ENCODE results near the gene SETBP1. TPM values are rescaled to one million over a fixed set of nuclear protein-coding genes. Genes with fewer than 3 reads are reported as not detected.

Gene SETBP1
- total RNA-seq, 1 experiment from 2014 or later, result 9.6 TPM

GRCh38 chr18:45024357-45025088, 343.8 kb downstream of the SETBP1 start:
- CTCF ChIA-PET, result interaction anchor here (1.4 kb wide), 1 partner anchor 189 kb away, joined by 4 read pairs; no protein-coding TSS in a partner anchor
- Mint-ChIP-seq H3K4me1 (no peaks in the 10 kb centered on the region), H3K4me3 (no peak overlapping the region), H3K27ac (no peak overlapping the region), H3K36me3 (no peaks in the 10 kb centered on the region), H3K9me3 (no peaks in the 10 kb centered on the region), H3K27me3 (ENCODE audit: low read depth) (no peaks in the 10 kb centered on the region)
- DNase-seq (ENCODE audit: low spot score) (no peak), ATAC-seq (no peak)
- TF ChIP-seq, protein P1, sequence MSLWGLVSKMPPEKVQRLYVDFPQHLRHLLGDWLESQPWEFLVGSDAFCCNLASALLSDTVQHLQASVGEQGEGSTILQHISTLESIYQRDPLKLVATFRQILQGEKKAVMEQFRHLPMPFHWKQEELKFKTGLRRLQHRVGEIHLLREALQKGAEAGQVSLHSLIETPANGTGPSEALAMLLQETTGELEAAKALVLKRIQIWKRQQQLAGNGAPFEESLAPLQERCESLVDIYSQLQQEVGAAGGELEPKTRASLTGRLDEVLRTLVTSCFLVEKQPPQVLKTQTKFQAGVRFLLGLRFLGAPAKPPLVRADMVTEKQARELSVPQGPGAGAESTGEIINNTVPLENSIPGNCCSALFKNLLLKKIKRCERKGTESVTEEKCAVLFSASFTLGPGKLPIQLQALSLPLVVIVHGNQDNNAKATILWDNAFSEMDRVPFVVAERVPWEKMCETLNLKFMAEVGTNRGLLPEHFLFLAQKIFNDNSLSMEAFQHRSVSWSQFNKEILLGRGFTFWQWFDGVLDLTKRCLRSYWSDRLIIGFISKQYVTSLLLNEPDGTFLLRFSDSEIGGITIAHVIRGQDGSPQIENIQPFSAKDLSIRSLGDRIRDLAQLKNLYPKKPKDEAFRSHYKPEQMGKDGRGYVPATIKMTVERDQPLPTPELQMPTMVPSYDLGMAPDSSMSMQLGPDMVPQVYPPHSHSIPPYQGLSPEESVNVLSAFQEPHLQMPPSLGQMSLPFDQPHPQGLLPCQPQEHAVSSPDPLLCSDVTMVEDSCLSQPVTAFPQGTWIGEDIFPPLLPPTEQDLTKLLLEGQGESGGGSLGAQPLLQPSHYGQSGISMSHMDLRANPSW (CRISPR knock-in tag; conservative IDR thresholded peaks at IDR 0.05; ENCODE audit: low read depth), result no peak
- no peak for TF ChIP-seq USF1 (CRISPR knock-in tag; IDR thresholded peaks at IDR 0.05)
- no peak for TF ChIP-seq TEAD4 (CRISPR knock-in tag; IDR thresholded peaks at IDR 0.05)
- TF ChIP-seq SMAD4 (CRISPR knock-in tag; IDR thresholded peaks at IDR 0.05), result no peak
- TF ChIP-seq, protein P2, sequence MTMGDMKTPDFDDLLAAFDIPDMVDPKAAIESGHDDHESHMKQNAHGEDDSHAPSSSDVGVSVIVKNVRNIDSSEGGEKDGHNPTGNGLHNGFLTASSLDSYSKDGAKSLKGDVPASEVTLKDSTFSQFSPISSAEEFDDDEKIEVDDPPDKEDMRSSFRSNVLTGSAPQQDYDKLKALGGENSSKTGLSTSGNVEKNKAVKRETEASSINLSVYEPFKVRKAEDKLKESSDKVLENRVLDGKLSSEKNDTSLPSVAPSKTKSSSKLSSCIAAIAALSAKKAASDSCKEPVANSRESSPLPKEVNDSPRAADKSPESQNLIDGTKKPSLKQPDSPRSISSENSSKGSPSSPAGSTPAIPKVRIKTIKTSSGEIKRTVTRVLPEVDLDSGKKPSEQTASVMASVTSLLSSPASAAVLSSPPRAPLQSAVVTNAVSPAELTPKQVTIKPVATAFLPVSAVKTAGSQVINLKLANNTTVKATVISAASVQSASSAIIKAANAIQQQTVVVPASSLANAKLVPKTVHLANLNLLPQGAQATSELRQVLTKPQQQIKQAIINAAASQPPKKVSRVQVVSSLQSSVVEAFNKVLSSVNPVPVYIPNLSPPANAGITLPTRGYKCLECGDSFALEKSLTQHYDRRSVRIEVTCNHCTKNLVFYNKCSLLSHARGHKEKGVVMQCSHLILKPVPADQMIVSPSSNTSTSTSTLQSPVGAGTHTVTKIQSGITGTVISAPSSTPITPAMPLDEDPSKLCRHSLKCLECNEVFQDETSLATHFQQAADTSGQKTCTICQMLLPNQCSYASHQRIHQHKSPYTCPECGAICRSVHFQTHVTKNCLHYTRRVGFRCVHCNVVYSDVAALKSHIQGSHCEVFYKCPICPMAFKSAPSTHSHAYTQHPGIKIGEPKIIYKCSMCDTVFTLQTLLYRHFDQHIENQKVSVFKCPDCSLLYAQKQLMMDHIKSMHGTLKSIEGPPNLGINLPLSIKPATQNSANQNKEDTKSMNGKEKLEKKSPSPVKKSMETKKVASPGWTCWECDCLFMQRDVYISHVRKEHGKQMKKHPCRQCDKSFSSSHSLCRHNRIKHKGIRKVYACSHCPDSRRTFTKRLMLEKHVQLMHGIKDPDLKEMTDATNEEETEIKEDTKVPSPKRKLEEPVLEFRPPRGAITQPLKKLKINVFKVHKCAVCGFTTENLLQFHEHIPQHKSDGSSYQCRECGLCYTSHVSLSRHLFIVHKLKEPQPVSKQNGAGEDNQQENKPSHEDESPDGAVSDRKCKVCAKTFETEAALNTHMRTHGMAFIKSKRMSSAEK (CRISPR knock-in tag; IDR thresholded peaks at IDR 0.05; ENCODE audit: borderline replicate concordance), result no peak
- TF ChIP-seq ATF2 (CRISPR knock-in tag; IDR thresholded peaks at IDR 0.05; ENCODE audit: borderline replicate concordance, low read depth), result no peak
- no peak for TF ChIP-seq ZNF317 (CRISPR knock-in tag; IDR thresholded peaks at IDR 0.05; ENCODE audit: borderline replicate concordance, low read depth)
- TF ChIP-seq ZNF263 (CRISPR knock-in tag; IDR thresholded peaks at IDR 0.05; ENCODE audit: low read depth), result no peak
- no peak for TF ChIP-seq ZNF671 (CRISPR knock-in tag; IDR thresholded peaks at IDR 0.05)
- TF ChIP-seq JAZF1 (CRISPR knock-in tag; IDR thresholded peaks at IDR 0.05), result no peak
- no peak for TF ChIP-seq ZMAT4 (CRISPR knock-in tag; IDR thresholded peaks at IDR 0.05)
- TF ChIP-seq ZBTB43 (CRISPR knock-in tag; IDR thresholded peaks at IDR 0.05), result no peak
- POLR2A ChIA-PET, result no interaction called here

DNA sequence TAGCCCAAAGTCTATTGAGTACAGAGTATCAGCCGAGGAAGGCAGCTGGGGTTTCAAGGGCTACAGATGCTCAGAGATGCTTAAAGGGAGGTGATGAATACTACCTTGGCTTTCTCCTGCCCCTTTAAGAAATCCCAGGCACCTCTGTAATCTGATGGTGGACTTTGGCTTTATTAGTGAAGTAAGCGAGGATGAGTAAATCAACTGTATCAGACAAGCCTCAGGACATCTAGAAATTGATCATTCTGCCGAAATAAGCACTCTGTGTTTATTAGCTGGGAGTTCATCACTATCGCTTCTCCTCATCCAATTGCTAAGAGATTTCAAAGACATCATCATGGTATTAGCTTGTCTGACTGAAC, 344.4 kb downstream of the SETBP1 start:
- Mint-ChIP-seq H3K4me3 (no peak overlapping the region), H3K4me1 (no peaks in the 10 kb centered on the region), H3K27me3 (ENCODE audit: low read depth) (no peaks in the 10 kb centered on the region), H3K36me3 (no peaks in the 10 kb centered on the region), H3K9me3 (no peaks in the 10 kb centered on the region), H3K27ac (no peak overlapping the region)
- ATAC-seq (no peak), DNase-seq (ENCODE audit: low spot score) (no peak)
- CTCF ChIA-PET, result interaction anchor here (1.4 kb wide), 1 partner anchor 188 kb away, joined by 4 read pairs; no protein-coding TSS in a partner anchor
- POLR2A ChIA-PET, result no interaction called here
- no peak for TF ChIP-seq ZNF416 (CRISPR knock-in tag; IDR thresholded peaks at IDR 0.05)
- TF ChIP-seq NR3C1 (CRISPR knock-in tag; conservative IDR thresholded peaks at IDR 0.05; ENCODE audit: low read depth), result no peak
- TF ChIP-seq AR (CRISPR knock-in tag; IDR thresholded peaks at IDR 0.05), result no peak
- TF ChIP-seq ZMAT4 (CRISPR knock-in tag; IDR thresholded peaks at IDR 0.05), result no peak
- TF ChIP-seq ATF2 (CRISPR knock-in tag; IDR thresholded peaks at IDR 0.05; ENCODE audit: borderline replicate concordance, low read depth), result no peak
